Ramos (cell line): ENCODE results near the gene SHROOM2.
"Not testable (repeated sequence)": the region's sequence is repeated elsewhere in the genome, so short reads cannot be mapped to it uniquely, and the experiment has no call there.

Experiments used
- in situ Hi-C: fragments of 300-500 bp; cut with MboI; formaldehyde crosslinking; loops from one replicate; pipeline ENCODE4 v1.14.3; 2022; ENCODE audit warnings: low sequenced_read_pairs; ENCODE audit not compliant: unreplicated experiment

SHROOM2 gene

DNA sequence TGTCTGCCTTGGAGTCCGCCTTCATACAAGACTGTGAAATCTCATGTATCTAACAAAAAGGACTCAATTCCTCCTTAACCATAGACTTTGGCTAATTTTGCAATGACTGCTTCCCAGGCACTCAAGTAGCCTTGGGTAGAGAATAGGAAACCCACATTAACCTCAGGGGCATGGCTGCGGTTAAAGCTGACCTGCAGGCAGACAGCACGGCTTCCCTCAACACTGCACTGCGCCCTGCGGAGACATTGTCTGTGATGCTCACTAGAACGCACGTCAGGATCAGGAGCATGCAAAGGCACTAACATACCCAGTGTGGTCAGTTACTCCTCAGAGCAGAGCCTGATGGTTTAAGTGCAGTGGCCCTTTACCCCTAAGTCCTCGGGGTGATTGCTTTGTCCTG lies 10.3 kb upstream of the SHROOM2 start:
- in situ Hi-C loops, result no loop called here

DNA sequence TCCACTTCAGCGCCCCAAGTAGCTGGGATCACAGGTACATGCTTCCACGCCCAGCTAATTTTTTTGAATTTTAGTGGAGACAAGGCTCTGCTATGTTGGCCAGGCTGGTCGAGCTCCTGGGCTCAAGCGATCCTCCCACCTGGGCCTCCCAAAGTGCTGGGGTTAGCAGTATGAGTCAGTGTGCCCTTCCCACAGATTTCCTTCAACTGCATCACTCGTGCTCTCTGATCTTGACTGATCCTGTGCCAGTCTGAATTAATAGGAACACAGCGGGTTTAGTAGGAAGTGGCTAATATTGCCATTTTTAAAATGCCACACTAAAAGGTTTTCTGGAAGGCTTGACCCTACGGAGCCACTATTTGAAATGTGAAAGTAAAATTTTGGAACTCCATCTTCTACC lies 4.3 kb upstream of the SHROOM2 start:
- in situ Hi-C loops, result no loop called here

DNA sequence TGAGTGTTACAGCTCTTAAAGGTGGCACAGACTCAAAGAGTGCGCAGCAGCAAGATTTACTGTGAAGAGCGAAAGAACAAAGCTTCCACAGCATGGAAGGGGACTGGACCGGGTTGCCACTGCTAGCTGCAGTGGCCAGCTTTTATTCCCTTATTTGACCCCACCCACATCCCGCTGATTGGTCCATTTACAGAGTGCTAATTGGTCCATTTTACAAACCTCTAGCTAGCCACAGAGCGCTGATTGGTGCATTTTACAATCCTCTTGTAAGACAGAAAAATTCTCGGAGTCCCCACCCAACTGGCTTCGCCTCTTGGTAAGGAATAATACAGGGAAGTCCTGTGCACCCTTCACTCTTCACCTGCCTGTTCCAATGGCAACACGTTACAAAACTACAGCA lies 1.9 kb upstream of the SHROOM2 start:
- in situ Hi-C loops, result no loop called here

DNA sequence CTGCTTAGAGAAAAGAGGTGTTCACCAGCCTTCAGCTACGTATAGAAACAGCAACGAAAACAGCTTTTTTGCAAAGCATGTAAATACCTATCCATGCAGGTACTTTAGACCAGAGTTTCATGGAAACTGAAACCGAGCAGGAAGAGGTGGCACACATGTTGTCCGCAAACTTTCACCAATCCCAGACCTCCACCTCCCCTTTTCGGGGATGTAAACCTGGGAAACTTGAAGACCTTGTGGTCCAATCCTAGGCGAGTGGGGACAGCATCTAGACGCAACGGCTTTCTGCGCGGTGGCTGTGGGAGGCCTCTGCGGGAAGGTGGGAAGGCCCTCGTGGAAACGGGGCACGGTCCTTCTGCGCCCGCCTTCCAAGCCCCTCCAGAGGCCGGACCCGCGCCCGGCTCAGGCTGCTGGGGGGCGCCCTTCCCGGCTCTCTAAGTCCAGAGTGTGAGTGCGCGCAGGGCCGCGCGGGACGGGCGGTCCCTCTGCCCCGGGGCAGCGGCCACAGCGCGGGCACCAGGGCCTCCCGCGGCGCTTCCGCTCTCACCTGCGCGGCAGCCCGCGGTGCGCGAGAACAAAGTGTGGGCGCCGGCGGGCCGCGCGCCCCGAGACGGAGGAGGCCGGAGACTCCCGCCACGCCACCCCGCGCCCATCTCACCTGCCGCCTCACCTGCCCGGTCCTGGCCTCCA lies 830 bp upstream of the SHROOM2 start:
- in situ Hi-C loops, result no loop called here

DNA sequence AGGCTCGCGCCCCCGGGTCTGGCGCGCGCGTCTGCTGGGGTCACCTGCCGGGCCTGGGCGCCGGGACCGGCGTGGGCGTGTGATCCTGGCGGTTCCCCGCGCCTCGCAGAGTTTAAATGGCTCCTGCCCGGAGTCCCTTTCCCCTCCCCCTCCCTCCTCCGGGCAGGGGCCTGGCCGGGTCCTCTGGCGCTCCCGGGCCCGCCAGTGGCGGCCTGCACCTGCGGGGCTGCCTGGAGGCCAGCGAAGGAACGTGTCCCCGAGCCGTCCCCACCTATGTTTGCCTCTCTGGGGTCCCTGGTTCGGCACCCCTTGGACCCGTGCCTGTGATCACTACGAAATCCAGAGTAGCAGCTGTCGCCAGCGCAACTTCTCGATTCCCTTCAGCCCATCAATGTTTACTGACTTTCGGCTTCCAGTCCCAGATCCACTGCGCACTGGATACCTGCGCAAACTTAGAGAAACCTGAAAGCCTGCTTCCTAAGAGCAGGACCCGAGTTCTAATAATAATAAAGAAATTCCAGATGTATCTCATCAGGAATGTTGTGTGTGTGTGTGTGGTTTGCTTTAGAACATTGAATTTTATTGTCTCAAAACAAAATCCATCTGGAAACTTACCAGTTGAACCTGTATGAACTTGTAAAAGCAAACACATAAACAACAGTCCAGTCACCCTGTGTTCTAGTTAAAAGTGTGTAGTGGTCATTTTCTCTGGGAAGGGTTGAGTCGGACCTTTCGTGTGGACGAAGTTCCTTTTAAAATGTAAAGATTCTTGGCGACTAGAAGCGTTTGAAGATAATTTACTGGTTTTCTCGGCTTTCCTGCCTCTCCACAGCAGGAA lies 788 bp downstream of the SHROOM2 start:
- in situ Hi-C loops, result no loop called here

DNA sequence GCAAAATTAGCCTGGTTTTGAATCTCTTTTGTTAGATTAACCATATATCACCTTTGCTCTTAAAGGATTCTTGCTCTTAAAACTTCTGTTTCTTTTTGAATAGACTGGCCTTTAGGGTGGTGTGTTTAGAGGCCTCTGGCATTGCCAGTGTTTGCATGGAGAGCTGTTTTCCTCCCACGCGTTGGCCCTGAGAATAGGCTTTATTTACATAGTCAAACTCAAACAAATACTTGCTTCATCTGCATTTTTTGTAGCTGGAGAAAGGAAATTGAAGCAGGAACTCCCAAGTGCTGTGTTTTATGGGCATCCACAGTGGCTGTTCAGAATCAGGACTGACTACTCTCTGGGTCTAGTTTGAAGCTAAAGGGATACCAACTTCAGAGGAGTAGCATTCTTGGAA lies 2.7 kb downstream of the SHROOM2 start:
- in situ Hi-C loops, result no loop called here

DNA sequence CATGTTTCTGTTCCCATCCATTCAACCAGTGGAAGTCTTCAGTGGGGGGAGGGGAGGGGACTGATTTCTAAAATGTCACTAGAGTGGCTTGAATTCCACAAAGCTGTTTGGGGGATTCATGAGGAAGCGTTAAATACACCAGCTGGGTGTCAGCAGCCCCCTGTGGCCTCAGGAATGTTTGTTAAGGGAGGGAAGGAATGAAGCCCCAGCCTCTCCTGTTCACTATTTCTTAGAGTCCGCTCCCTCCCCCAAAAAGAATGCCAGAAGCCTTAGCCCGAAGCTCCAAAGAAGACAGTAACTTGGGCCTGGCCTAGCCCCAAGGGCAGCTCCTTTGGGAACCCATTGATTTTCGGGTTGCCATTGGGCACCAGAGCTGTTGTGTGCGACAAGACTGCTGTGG lies 3.3 kb downstream of the SHROOM2 start:
- in situ Hi-C loops, result no loop called here

DNA sequence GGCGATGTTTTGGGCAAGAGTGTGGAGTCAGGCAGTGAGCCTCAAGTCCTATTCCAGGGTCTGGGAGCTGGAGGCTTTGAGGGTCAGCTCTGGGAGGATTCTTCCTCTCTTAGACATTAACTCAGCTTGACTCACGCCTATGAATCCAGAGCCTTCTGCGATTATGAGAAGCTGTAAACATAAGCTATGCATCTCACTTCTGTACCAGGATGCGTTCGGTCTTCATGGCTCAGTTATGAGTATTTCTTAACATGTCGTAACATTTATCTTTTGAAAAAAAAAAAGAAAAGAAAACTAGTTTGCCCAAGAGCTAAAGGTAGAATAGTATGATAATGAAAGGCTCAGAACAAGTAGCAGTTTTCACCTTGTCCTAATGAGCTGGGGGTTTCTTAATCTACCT lies 4.6 kb downstream of the SHROOM2 start:
- in situ Hi-C loops, result no loop called here

DNA sequence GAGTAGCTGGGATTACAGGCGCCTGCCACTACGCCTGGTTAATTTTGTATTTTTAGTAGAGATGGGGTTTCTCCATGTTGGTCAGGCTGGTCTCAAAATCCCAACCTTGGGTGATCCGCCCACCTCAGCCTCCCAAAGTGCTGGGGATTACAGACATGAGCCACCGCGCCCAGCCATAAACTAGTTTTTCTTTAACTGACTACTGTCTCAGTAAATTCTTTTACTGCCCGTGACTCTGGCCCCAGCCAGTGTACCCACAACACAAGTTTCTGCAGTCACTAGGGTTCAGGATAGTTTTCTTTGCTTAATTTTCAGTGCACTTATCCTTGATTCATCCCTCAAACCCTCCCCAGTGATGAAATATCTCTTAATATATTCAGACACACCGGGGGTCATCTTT lies 8.3 kb downstream of the SHROOM2 start:
- in situ Hi-C loops, result no loop called here

DNA sequence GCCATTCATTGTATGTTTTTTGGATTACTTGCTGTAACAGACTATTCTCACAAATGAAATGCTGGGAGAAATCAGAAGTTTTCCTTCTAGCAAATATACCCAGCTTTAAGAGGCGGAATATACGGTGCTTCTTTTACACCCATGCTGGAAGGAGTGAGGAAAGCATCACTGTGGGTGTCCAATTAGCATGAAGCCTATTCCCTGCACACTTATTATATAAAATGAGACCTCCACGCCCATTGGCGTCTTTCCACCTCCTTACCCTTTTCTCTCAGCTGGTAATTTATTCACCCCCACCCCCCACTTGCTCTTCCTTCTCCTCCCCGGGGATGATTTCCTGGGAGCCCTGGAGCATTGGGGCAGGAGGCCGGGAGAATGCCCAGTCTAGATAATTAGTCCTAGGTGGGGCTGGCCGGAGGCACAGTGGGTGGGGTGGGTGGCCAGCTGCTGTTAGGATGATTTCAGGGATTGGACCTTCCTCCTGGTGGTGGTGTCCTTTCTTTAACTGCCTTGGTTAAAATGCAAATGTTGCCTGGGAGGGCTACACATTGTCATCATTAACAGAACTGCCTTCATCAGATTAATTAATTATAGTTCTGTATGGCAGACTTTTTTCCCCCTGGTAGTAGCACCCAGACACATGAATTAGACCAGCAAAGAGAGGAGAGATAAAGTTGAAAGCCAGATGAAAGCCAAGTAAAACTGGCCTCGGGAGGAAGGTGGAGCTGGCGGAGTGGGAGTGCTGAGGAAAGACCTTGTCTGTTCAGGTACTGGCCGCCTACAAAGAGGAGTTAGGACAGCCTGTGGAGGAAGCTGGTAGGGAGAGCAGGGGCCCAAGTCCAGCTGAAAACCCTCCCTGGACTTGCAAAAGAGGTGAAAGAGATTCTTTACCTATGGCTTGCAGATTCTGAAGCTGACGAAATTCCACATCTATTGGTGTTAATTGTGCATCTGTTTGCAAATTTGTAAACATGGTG lies 11.4 kb downstream of the SHROOM2 start:
- in situ Hi-C loops, result no loop called here

DNA sequence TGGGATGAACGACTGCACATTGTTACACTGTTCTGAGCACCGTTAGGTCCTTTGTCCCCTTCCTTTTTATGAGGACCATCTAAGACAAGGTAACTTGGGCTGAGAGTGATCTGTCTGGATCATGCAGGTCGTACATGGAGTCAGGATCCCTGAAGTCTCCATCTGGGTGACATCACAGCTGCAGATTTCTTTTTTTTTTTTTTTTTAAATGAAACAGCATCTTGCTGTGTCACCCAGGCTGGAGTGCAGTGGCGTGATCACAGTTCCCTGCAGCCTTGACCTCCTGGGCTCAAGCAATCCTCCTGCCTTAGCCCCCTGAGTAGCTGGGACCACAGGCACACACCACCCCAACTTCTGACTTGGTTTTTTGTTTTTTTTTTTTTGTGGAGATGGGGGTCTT lies 16.5 kb downstream of the SHROOM2 start:
- in situ Hi-C loops, result no loop called here

DNA sequence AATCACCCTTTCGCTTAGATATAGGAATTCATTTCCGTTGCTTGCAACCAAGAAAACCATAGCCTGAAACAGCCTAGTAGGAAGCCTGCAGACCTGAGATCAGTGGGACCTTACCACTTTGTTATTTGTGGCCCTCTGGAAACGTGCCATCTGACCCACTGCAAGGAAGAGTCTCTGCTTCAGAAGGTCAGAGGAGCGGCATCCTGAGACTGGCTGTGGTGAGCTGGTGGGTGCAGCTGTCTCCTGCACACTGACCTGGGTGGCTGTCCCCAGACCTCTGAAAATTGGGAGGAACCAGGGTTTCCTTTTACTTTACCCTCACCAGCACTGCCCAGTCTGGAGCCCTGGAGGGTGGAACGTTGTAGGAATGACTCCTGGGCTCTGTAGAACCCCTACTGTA lies 18.2 kb downstream of the SHROOM2 start:
- in situ Hi-C loops, result no loop called here

DNA sequence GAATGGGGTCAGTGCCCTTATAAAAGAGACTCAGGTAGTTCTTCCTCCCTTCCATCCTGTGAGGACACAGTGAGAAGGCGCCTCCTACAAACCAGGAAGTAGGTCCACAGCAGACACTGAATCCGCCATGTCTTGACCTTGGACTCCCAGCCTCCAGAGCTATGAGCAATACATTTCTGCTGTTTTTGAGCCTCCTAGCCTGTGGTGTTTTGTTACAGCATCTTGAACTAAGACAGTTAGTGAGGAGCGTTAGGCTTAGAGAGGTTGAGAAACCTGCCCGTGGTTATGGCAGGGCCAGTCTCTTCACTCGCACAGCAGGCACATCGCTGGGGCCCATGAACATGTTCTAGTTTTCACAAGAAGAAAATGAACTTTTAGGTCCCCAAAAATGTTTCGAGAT lies 19.7 kb downstream of the SHROOM2 start:
- in situ Hi-C loops, result no loop called here

DNA sequence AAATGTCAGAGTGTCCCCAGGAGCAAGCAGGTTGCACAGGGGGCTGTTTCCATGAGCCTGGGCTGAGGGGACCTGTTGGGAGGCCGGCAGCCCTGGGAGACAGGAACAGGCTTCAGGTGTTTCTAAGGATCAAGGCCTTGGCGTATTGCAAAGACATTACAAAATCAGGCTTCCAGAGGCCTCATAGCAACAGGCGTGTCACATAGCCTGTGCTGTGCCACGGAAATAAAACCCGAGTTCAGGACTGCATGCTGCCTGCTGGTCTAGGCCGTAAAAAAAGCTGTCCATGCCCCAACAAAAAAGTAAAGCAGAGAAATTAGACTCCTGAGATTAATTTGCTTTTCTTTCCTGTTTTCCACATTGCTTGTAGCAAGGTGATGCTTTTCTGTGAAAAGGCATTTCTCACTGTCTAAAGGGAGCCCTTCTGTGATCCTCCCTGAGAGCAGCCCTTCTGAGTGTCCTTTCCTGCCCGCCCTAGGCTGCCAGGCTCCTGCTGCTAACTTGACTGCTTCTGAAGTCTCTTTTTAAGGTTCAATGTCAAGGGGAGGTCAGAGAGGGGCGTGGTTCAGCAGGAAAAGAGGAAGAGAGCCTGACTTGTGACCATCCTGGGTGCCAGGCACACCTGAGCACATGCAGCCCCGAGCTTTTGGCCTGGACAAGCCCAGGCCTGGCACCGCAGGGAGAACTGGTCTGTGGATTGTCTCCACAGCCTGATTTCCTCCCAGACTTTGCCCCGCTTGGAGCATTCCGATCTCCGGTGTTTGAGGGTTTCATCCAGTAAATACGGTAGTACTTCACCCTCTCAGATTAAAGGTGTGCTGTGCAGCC lies 21.3 kb downstream of the SHROOM2 start:
- in situ Hi-C loops, result no loop called here

DNA sequence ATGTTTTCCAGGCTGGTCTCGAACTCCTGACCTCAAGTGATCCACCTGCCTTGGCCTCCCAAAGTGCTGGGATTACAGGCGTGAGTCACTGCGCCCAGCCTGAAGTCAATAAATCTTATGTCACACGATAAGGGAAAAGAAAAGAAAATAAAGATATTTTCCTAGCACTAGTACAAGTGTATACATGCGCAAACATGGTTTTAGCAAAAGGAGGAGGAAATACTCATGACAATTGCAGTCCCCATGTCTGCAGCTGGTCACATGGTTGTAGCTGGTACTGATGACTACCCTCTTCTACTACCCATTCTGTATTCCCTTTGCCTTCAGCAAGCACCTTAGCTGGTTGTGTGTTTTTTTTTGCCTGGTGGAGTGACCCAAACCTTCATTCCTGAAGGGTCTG lies 23.6 kb downstream of the SHROOM2 start:
- in situ Hi-C loops, result not testable (repeated sequence)

DNA sequence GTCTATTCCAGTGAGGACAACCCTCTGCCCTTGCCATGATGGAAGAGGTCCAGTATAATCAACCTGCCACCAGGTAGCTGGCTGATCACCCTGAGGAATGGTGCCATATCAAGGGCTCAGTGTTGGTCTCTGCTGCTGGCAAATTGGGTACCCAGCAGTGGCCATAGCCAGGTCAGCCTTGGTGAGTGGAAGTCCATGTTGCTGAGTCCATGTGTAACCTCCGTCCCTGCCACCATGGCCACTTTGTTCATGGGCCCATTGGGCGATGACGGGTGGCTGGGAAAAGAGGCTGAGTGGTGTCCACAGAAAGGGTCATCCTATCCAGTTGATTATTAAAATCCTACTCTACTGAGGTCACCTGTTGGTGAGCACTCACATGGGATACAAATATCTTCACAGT lies 24.9 kb downstream of the SHROOM2 start:
- in situ Hi-C loops, result not testable (repeated sequence)

DNA sequence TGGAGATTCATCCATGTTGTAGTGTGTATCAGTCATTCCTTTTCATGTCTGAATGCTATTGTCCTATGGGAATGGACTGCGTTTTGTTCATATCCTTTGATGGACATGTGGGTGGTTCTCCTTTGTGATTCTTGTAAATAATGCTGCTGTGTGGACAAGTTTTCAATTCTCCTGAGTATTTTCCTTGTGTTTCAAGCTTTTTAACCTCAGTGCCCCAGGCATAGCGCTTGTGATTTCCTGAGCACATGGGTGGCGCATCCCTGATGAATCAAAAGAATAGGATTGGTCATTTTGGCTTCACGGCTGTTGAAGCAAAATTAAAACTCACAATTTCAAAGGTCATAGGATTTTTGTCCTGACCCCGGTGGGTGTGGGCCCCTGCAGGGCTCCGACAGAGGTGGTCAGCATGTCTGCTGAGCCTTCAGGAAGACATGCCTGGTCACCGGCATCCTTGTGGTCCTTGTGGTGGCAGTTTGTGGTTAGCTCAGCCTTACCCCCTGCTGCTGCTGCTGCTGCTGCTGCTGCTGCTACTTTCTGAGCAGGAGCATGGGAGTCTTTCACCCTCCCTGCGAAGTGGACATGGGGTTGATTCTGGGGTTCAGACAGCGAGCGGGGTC lies 30.0 kb downstream of the SHROOM2 start:
- in situ Hi-C loops, result no loop called here

DNA sequence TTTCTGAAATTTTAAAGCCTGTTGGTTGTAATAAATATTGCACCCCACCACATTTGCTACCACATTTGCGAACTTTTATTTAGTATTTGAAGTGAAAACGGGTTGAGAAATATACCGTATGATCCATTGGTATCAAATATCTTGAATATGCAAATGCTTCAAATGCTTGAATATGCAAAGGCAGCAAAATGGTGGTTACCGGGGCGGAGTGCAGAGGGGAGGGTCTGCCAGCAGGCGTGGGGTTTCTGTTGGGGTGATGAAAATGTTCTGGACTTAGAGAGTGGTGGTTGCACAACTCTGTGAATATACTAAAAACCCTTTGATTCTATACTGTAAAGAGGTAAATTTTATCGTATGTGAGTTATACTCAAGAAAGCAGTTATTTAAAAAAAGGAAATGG lies 35.3 kb downstream of the SHROOM2 start:
- in situ Hi-C loops, result no loop called here

DNA sequence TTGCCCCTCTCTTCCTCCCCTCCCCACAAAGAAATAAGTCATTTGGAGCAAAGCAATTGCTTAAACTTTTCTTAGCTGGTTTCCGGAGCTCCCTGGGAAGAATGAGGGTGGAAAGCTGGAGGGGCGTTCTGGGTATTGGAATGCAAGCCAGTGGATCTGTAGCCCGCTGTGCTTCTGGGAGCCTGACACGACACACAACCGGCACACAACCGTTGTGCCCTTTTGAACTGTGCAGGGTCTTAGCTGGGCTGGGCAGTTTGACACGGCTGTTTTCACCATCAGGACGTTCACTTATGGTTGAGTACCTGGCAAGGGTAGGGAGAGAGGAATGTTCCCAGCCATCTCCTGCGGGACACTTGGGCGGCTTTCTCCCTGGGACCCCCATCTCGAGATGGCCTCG lies 38.3 kb downstream of the SHROOM2 start:
- in situ Hi-C loops, result no loop called here
